Endodermal cell (in vitro differentiated cells): Measurements from ENCODE around the gene UNG. TPM values are rescaled to one million over a fixed set of nuclear protein-coding genes. Genes with fewer than 3 reads are reported as not detected.
A peak's percentile ranks its signal among the peaks of the same experiment; 100 is the strongest.

Experiments
- DNase-seq: peaks from one replicate; pipeline ENCODE4 v3.0.0-alpha.2; 2017
- H3K27ac ChIP-seq: 2 replicates; pipeline ENCODE4 v1.5.1; 2013; ENCODE audit warnings: mild to moderate bottlenecking, low read depth, low read length, moderate library complexity
- H3K27me3 ChIP-seq: 2 replicates; pipeline ENCODE4 v1.6.1; 2013; ENCODE audit warnings: mild to moderate bottlenecking, low read length, moderate library complexity; ENCODE audit not compliant: insufficient read depth, control insufficient read depth, poor library complexity, severe bottlenecking
- H3K36me3 ChIP-seq: 2 replicates; pipeline ENCODE4 v1.7.0; 2013; ENCODE audit warnings: mild to moderate bottlenecking, low read length, moderate library complexity; ENCODE audit not compliant: control insufficient read depth, insufficient read depth
- H3K4me1 ChIP-seq: one replicate; pipeline ENCODE4 v1.7.0; 2013; ENCODE audit warnings: low read length; ENCODE audit not compliant: control insufficient read depth, insufficient read depth
- H3K4me3 ChIP-seq: 2 replicates; pipeline ENCODE4 v1.5.1; 2013; ENCODE audit warnings: mild to moderate bottlenecking, low read length, moderate library complexity
- H3K9ac ChIP-seq: 2 replicates; pipeline ENCODE4 v1.6.1; 2013; ENCODE audit warnings: mild to moderate bottlenecking, low read length, moderate library complexity; ENCODE audit not compliant: poor library complexity, severe bottlenecking; ENCODE audit errors: extremely low read depth
- H3K9me3 ChIP-seq: 2 replicates; pipeline ENCODE4 v1.6.1; 2013; ENCODE audit warnings: mild to moderate bottlenecking, low read length, moderate library complexity; ENCODE audit not compliant: control insufficient read depth
- H3K27ac Mint-ChIP-seq: 2 replicates; pipeline ENCODE4 v1.8.0; 2020; ENCODE audit warnings: mixed read lengths
- H3K27me3 Mint-ChIP-seq: 2 replicates; pipeline ENCODE4 v1.8.0; 2021; ENCODE audit warnings: mild to moderate bottlenecking, mixed read lengths; ENCODE audit not compliant: insufficient read depth
- H3K36me3 Mint-ChIP-seq: 2 replicates; pipeline ENCODE4 v1.8.0; 2020; ENCODE audit warnings: low read depth, mixed read lengths
- H3K4me1 Mint-ChIP-seq: 2 replicates; pipeline ENCODE4 v1.8.0; 2020; ENCODE audit warnings: mixed read lengths
- H3K4me3 Mint-ChIP-seq: 2 replicates; pipeline ENCODE4 v1.8.0; 2020; ENCODE audit warnings: mild to moderate bottlenecking, moderate library complexity, mixed read lengths
- H3K9me3 Mint-ChIP-seq: 2 replicates; pipeline ENCODE4 v1.8.0; 2020; ENCODE audit warnings: mild to moderate bottlenecking, mixed read lengths
- CTCF ChIP-seq: fragments of 200-600 bp; sonication (generic); conservative IDR thresholded peaks from 2 replicates; pipeline ENCODE4 v1.5.0; 2021; ENCODE audit warnings: antibody characterized with exemption, mild to moderate bottlenecking
- WGBS, 2 experiments: methylation state at CpG; one replicate each; pipeline versions ENCODE4 v1.1.5 to v1.1.7; 2013; ENCODE audit warnings: missing lambda C conversion rate in 2 of 2, mixed read lengths in 1 of 2; ENCODE audit not compliant: insufficient coverage in 1 of 2, insufficient read length in 1 of 2; 5-methylcytosine and 5-hydroxymethylcytosine counted together
- total RNA-seq, 2 donors: library from RNA; stranded (reverse); fragmentation: NEBNext Ultra II Directional in 1 of 2; extraction: Animal tissue kit (Norgen Biotek cat#: 25700) in 1 of 2; gene quantifications; 2 replicates in 1 of 2; 3 replicates in 1 of 2; pipeline ENCODE4 v1.2.1, GENCODE V29; 2021

Gene UNG
- total RNA-seq, 2 donors from 2014 or later = 104 to 114 TPM

GRCh38 chr12:109098183-109098604 is 797 bp downstream of the UNG start:
- Histone ChIP-seq H3K4me1 (peaks cover 4% of the 10 kb centered on the region), H3K9me3 (no peaks in the 10 kb centered on the region), H3K27ac (no peak overlapping the region), H3K4me3 (peak overlapping the region; percentile 93), H3K9ac (peak overlapping the region; percentile 73), H3K36me3 (peaks cover 37% of the 10 kb centered on the region), H3K27me3 (no peaks in the 10 kb centered on the region)
- peaks cover 33% of the 10 kb centered on the region for H3K36me3 Mint-ChIP-seq
- peaks cover 9% of the 10 kb centered on the region for H3K4me1 Mint-ChIP-seq
- TF ChIP-seq CTCF = no peak
- DNase-seq = no peak
- peaks cover 1% of the 10 kb centered on the region for H3K9me3 Mint-ChIP-seq
- H3K4me3 Mint-ChIP-seq = peak overlapping the region; percentile 75
- peaks cover 3% of the 10 kb centered on the region for H3K27me3 Mint-ChIP-seq
- H3K27ac Mint-ChIP-seq = peak overlapping the region; percentile 87
- WGBS, 2 experiments = 0 to 3% methylated on average over 11 to 32 of the region's 32 CpGs

GRCh38 chr12:109098651-109099050 is 1.3 kb downstream of the UNG start:
- Histone ChIP-seq H3K36me3 (peaks cover 41% of the 10 kb centered on the region), H3K27me3 (no peaks in the 10 kb centered on the region), H3K27ac (no peak overlapping the region), H3K9me3 (no peaks in the 10 kb centered on the region), H3K4me3 (peak overlapping the region; percentile 93), H3K4me1 (peaks cover 4% of the 10 kb centered on the region), H3K9ac (peak overlapping the region; percentile 73)
- 25 to 29% methylated on average over 8 of the region's 8 CpGs for WGBS, 2 experiments
- peaks cover 38% of the 10 kb centered on the region for H3K36me3 Mint-ChIP-seq
- H3K4me3 Mint-ChIP-seq = peak overlapping the region; percentile 75
- TF ChIP-seq CTCF = no peak
- H3K27ac Mint-ChIP-seq = peak overlapping the region; percentile 87
- peaks cover 9% of the 10 kb centered on the region for H3K4me1 Mint-ChIP-seq
- H3K27me3 Mint-ChIP-seq = no peaks in the 10 kb centered on the region
- H3K9me3 Mint-ChIP-seq = no peaks in the 10 kb centered on the region
- no peak for DNase-seq

- Histone ChIP-seq H3K27me3 (no peaks in the 10 kb centered on the region), H3K9ac (no peak overlapping the region), H3K27ac (no peak overlapping the region), H3K9me3 (no peaks in the 10 kb centered on the region), H3K4me1 (peaks cover 4% of the 10 kb centered on the region), H3K36me3 (peaks cover 50% of the 10 kb centered on the region), H3K4me3 (peak overlapping the region; percentile 93)
- no peak for TF ChIP-seq CTCF
- no peaks in the 10 kb centered on the region for H3K27me3 Mint-ChIP-seq
- H3K27ac Mint-ChIP-seq = no peak overlapping the region
- peaks cover 43% of the 10 kb centered on the region for H3K36me3 Mint-ChIP-seq
- WGBS, 2 experiments = 94 to 95% methylated on average over 11 to 12 of the region's 12 CpGs
- DNase-seq = no peak
- no peaks in the 10 kb centered on the region for H3K9me3 Mint-ChIP-seq
- H3K4me3 Mint-ChIP-seq = peak overlapping the region; percentile 75
- H3K4me1 Mint-ChIP-seq = peaks cover 9% of the 10 kb centered on the region
These were observed 2.1 kb downstream of the UNG start for GRCh38 chr12:109099431-109100020.
